GDM1 (cell line): ENCODE data around the gene CDK1.
"Not testable (repeated sequence)": the region's sequence is repeated elsewhere in the genome, so short reads cannot be mapped to it uniquely, and the experiment has no call there.

Experiments used
- DNase-seq: peaks from one replicate; lab custom pipeline; 2025; lab: John Stamatoyannopoulos, UW

The CDK1 gene

DNA sequence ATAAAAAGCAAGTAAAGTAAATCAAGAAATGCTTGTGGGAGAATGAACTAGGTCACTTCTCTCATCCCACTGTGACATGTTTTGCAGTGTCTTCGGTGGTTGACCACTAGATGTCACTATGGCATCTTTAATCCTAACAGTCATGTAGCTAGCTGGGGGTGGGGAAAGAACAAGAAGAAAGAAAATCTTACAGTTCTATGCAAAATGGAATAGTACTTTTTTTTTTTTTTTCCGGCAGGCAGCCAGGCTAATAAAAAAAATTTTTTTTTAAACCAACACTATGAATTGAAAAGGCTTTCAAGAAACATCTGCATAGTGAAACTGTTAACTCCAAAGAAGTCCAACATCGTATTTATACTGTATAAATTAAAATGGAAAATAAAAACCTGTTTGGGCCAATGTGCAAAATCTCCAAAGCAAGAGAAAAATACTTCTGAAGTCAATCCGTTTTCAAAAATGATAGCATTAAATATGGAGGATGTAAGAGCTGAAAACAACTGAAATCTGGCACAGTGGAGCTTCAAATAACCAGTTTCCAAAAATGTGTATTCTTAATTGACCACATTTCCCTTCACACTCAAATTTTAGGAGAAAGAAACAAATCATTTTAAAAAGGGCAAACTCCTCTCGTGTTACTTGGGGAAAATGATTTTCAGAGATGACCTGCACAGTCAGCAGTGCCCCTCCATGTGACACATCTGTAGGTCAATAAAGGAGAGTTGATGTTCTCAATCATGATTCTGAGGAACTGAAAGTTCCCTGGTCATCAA, 38.5 kb downstream of the CDK1 start:
- DNase-seq, result peak; percentile 32

- DNase-seq, result no peak
Measured at GRCh38 chr10:60817398-60817805, 39.1 kb downstream of the CDK1 start.

DNA sequence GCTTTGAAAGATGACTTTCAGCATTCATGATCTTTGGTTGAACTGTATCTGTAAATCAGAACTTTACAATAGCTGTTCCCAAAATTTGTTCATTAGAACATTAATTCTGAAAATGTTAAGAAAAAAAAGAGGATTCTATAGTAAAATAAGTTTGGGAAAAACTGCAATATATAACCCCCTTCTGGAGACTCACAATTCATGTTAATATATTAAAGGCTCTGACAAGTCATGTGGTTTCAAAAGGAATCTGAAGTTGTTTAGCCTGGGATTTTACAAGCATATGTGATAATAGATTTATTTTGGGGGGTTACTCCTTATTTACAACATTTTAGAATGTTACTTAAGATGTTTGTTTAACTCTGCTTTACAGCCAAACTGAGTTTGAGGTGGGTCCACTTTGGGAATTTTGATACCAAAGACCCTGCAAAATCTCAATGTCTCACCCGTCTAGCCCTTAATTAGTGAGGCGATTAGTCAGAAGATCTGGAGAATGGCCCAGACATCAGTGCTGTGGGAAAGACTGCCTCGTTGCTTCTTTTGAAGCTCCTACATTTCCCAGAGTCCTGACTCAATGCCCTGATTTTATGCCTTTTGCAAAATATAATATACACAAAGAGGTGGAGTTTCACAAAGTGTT, 40.0 kb downstream of the CDK1 start:
- DNase-seq, result no peak

GRCh38 chr10:60819271-60819670, 41.0 kb downstream of the CDK1 start:
- DNase-seq, result no peak

- DNase-seq, result no peak
Measured at GRCh38 chr10:60820093-60820754, 41.9 kb downstream of the CDK1 start.

- no peak for DNase-seq
Measured at GRCh38 chr10:60821656-60822055, 43.4 kb downstream of the CDK1 start.

GRCh38 chr10:60822809-60823208, 44.5 kb downstream of the CDK1 start:
- DNase-seq, result no peak

GRCh38 chr10:60823324-60823723, 45.0 kb downstream of the CDK1 start:
- no peak for DNase-seq

- DNase-seq, result no peak
Measured at GRCh38 chr10:60825520-60825919, 47.2 kb downstream of the CDK1 start.

- DNase-seq, result no peak
Measured at GRCh38 chr10:60827791-60828488, 49.7 kb downstream of the CDK1 start.

- no peak for DNase-seq
Measured at GRCh38 chr10:60828489-60828852, 50.2 kb downstream of the CDK1 start.

GRCh38 chr10:60832136-60832535, 53.9 kb downstream of the CDK1 start:
- DNase-seq, result not testable (repeated sequence)

DNA sequence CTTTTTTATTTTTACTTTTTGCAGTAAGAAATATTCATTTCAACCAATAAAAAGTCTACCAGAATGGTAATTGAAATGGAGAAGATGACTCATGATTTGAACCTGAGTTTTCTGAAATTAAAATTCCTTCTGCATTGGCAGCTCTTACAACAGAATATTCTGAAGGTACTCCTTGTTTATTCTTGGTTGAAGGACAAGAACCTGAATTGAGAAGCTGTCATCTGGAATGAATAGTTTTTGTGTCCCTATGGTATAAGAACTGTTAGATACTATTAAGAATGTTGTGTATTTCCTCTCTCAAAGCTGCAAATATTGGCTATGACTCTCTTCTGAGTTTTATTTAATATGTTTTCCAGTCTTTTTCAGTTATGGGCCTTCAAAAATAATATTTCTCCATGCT, 56.1 kb downstream of the CDK1 start:
- DNase-seq, result no peak

DNA sequence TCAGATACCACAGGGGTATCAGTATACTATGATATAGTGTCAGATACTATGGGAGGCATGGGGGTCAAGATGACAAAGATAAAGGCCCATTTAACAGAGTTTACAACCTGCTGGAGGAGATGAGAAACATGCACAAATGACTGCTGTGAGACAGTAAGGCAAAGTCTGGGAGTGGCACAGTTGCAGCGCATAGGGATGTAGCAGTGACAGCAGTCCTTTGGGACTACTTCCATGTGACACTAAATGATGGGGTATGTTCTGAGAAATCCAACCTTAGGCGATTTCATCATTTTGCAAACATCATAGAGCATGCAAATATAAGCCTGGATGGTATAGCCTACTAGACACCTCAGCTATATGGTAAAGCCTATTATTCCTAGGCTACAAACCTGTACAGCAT, 56.8 kb downstream of the CDK1 start:
- DNase-seq, result no peak

- not testable (repeated sequence) for DNase-seq
Measured at GRCh38 chr10:60841227-60841626, 62.9 kb downstream of the CDK1 start.

DNA sequence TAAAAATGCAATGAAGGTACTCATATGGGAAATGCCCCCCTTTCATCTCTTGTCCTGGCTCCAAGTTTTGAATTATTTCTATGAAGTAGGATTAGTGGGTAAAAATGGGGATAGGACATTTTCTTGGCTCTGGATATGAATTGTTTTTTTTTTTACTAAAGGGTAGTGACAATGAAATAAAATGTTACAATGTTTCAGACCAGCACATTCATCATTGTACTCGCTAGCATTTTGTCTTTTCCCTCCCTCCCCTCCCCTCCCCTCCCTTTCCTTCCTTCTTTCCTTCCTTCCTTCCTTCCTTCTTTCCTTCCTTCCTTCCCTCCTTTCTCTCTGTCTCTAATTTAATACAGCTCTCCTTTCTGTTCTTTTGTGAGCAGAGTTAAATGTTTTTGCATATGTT, 64.4 kb downstream of the CDK1 start:
- no peak for DNase-seq
